Peyer's patch (tissue), 4 donors: ENCODE data around the gene CGB8.

Source experiments
- POLR2A ChIP-seq, 2 donors: fragments of 450-650 bp; IDR thresholded peaks; one replicate each; pipeline ENCODE4 v1.5.1; 2017; ENCODE audit warnings: antibody characterized with exemption in 2 of 2, mild to moderate bottlenecking in 2 of 2, moderate library complexity in 2 of 2
- TF ChIP-seq, protein P1 (sequence below), 6 experiments: fragments of 450-650 bp in 4 of 6; fragments of 200-600 bp in 2 of 6; sonication (generic) in 1 of 6; IDR thresholded peaks; one replicate each; pipeline ENCODE4 v1.5.1; 2017 to 2019; ENCODE audit warnings: antibody characterized with exemption in 6 of 6, mild to moderate bottlenecking in 3 of 6, moderate library complexity in 1 of 6

DNA sequence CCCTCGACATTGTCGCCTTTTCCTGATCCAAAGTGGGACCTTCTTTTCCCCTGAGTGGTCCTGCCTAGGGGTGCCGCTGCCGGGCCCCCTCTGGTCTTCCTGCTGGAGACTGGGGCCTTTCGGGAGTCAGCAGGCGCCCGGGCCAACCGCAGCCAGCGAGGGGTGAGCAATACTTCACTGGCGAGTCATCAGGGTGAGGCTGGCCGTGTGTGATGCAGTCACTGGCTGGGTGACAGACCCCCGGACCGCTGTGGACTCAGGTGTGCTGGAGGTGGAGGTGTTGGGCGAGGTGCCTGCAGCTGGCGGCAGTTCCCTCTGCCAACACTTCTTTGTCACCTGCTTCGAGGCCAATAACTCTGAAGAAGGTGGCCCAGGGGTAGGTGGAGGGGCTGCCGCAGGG lies 6.7 kb downstream of the CGB8 start:
- TF ChIP-seq, protein P1, sequence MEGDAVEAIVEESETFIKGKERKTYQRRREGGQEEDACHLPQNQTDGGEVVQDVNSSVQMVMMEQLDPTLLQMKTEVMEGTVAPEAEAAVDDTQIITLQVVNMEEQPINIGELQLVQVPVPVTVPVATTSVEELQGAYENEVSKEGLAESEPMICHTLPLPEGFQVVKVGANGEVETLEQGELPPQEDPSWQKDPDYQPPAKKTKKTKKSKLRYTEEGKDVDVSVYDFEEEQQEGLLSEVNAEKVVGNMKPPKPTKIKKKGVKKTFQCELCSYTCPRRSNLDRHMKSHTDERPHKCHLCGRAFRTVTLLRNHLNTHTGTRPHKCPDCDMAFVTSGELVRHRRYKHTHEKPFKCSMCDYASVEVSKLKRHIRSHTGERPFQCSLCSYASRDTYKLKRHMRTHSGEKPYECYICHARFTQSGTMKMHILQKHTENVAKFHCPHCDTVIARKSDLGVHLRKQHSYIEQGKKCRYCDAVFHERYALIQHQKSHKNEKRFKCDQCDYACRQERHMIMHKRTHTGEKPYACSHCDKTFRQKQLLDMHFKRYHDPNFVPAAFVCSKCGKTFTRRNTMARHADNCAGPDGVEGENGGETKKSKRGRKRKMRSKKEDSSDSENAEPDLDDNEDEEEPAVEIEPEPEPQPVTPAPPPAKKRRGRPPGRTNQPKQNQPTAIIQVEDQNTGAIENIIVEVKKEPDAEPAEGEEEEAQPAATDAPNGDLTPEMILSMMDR (IDR thresholded peaks at IDR 0.05): no peak
- TF ChIP-seq POLR2A (IDR thresholded peaks at IDR 0.05): no peak
